GM21367 (cell line): ENCODE measurements around the gene BARHL2.

ENCODE experiments used
- ATAC-seq: cut with Tn5 transposase; IDR thresholded peaks from one replicate; pipeline ENCODE4 v1.9.1; 2021; ENCODE audit not compliant: unreplicated experiment

The BARHL2 gene

GRCh38 chr1:90716552-90717355 lies at the start of gene BARHL2:
Gene BARHL2, minus strand, starts transcription at chr1:90717302. Its CDS starts 107 bp downstream, at chr1:90717195.
- no peak for ATAC-seq

GRCh38 chr1:90763930-90764329 lies 46.8 kb upstream of the BARHL2 start:
- ATAC-seq: no peak

DNA sequence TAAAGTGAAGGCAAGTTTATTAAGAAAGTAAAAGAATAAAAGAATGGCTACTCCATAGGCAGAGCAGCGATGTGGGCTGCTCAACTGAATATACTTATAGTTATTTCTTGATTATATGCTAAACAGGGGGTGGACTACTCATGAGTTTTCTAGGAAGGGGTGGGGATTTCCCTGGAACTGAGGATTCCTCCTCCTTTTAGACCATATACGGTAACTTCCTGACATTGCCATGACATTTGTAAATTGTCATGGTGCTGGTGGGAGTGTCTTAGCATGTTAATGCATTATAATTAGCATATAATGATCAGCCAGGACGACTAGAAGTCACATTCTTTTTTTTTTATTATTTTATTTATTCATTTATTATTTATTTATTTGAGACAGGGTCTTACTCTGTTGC lies 46.4 kb upstream of the BARHL2 start:
- ATAC-seq: no peak

DNA sequence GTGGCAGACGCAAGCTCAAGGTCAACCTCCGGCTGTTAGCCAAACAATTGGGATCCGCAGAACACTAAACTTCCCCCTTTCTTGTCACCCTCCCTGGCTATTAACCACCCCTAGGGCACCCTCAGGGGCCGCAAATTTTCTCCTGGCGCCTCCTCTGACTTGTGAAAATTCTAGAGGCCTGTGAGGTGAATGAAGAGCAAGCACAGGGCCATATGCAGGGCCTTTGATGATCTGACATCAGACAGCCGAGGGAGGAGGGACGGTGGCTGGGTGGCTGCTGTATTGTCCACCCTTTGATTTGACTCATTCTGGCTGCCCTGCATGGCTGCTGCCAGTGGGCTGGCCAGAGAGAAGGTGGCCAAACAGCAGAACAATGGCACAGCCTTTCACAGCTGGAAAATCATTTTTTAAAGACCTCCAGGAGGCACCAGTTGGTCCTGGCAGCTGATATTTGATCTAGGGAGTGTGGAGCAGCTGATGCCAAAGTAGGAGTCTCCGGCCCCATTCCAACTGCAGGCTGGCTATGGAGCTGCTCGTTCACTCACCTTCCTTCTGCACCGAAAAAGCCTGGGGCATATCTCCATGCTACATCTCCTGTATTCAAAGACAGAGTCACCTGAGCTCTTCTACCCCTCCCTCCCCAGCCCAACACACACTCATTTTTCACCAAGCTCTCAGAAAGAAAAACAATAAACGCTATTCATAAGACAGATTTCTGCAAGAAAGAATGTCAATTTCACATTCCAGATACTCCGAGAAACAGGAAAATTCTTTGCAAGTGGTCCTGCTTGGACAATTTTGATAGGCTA lies 44.9 kb upstream of the BARHL2 start:
- ATAC-seq: no peak

DNA sequence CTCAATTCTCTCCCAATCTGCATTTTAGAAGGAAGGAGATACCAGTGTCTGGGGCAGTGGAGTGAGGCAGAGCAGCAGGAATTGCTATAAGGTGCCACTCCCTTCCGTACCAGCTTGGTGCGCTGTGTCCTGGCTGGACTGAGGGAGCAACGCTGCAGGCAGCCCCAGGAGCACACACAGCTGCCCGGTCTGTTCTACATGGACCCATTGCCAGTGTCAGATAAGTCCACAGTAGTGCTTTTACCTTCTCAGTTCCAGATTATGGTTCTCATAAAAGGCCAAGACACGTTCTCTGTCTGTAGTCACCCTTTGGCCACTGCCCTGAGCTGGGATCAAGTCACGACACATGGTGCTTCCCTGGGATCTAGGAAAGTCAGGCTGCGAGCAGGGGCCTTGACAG lies 44.1 kb upstream of the BARHL2 start:
- ATAC-seq: no peak

- no peak for ATAC-seq
Measured at GRCh38 chr1:90753556-90753955, 36.5 kb upstream of the BARHL2 start.

- no peak for ATAC-seq
Measured at GRCh38 chr1:90748668-90749067, 31.6 kb upstream of the BARHL2 start.

DNA sequence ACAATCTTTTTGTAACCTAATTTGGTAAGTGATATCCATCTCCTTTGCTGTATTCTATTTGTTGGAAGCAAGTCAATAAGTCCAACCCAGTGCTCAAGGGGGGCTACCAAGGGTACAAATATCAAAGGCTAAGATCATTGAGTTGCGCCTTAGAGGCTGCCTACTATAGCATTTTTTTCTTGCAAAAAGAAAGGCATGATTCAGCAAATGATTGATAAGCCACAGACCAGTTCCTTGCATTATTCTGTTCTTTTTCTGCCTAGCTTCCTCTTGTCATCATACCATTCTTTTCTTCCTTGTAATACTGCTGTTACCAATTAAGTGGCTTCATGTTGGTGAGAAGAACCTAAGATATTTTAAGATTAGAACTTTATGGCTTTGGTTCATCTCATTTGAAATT lies 29.8 kb upstream of the BARHL2 start:
- no peak for ATAC-seq

- no peak for ATAC-seq
Measured at GRCh38 chr1:90745972-90746371, 28.9 kb upstream of the BARHL2 start.

GRCh38 chr1:90732136-90732535 lies 15.0 kb upstream of the BARHL2 start:
- no peak for ATAC-seq

GRCh38 chr1:90731382-90732050 lies 14.4 kb upstream of the BARHL2 start:
- ATAC-seq: no peak

DNA sequence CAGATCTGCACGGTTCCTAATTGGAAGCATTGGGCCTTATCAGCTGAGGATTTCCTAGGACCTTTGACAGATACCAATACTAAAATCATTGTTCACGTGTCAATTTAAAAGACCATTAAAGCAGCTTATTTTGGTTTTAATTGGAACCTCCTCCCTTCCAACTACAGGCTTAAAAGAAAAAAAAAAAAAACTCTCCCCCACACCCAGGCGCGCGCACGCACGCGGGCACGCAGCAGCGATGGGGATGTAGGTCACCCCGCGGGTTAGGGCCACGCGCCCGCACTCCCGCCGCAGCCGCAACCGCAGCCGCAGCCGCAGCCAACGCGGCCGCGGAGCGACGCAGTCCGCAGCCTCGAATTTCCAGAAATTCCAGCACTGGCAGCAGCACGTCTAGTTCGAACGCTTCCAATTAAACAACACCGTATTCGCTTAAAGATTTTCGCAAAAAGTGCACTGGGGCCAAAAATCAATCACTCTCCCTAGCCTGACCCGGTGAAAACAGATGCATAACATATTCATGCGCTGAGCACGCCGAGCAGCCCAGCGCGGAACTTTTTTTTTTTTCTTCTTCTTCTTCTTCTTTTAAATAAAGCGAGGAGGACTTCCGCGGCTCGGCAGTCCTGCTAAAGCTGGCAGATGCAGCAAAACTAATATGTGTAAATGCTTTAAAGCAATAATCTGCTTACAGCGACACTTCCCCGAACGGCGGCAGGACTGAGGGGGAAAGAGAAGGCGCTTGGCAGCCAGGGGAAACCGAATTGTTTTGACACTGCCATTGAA lies 13.3 kb upstream of the BARHL2 start:
- ATAC-seq: no peak

- ATAC-seq: no peak
Measured at GRCh38 chr1:90729504-90730242, 12.6 kb upstream of the BARHL2 start.

DNA sequence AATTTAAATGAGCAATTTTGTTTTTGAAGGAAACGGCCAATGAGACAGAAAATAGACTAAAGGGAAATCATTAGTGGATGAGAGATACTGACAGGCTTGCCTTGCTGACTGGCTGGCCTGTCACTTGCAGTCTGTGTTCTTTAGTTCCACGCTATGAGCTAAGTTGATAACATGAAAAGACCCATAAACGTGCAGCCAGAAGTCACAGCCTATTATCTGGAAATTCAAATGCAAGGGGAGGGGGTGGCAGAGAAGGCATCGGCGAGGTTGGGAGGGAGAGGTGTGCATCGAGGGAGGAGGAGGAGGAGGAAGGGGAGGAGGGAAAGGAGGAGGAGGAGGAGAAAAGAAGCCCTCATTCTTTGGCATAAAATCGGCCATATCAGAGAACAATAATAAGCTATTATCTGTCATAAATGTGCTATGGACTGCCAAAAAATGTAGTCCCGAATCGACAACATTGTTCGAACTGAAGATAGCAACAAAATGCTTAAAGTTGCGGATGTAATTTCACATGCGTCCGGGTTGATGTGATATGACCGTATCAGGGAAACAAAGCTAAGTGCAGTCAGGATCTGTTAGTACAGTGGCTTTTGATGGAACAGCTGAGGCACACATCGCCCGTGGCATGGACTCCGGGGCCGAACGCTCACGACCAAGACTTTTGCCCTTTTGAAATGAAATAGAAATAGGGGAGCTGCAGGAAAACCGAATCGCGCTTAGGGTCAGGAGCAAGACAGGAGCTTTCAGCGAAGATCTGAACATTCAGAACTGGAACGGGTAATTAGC lies 11.6 kb upstream of the BARHL2 start:
- ATAC-seq: no peak

GRCh38 chr1:90727917-90728501 lies 10.9 kb upstream of the BARHL2 start:
- no peak for ATAC-seq

DNA sequence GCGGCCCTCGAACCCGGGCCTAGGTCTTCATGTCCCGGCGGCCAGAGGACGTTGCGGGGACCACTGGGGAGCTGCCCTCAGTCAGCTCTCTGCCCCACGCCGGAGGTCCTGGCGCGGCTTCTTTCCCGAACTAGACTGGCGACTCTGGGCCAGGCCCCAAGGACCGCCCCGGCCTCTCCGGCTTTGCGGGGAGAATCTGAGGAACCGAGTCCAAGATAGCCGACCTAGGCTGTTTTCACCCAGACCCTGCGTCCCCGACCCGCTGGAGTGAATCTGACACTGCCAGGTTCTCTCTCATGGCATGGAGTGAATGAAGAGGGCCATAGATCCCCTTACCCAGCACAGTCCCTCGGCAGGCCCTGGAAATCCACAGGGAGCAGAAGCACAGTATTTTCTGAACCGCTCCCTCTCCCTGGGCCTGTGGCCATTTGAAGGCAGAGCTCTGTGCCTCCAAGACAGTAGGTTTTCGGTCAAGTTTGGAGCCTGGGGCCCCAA lies 9.9 kb upstream of the BARHL2 start:
- ATAC-seq: no peak

- no peak for ATAC-seq
Measured at GRCh38 chr1:90726425-90726985, 9.4 kb upstream of the BARHL2 start.

- ATAC-seq: no peak
Measured at GRCh38 chr1:90725657-90726424, 8.7 kb upstream of the BARHL2 start.
